ENCODE measurements around the gene FGF14.

Gene FGF14

GRCh38 chr13:102260256-102260655 lies 141.6 kb downstream of the FGF14 start:
- H2AFZ ChIP-seq (ENCODE audit: low read length, unreplicated experiment), result no peak overlapping the region
- no peaks in the 10 kb centered on the region for H3K27me3 ChIP-seq (ENCODE audit: insufficient read depth, low read length)
- H3K4me3 ChIP-seq (ENCODE audit: low read depth, low read length), result no peak overlapping the region
- H3K79me2 ChIP-seq (ENCODE audit: control insufficient read depth, insufficient read depth, low read length, unreplicated experiment), result no peaks in the 10 kb centered on the region
- H3K27ac ChIP-seq (ENCODE audit: low read depth, low read length), result no peak overlapping the region
- H3K4me1 ChIP-seq (ENCODE audit: control insufficient read depth, insufficient read depth, low read length, unreplicated experiment), result no peaks in the 10 kb centered on the region
- H3K36me3 ChIP-seq (ENCODE audit: insufficient read depth, low read length), result no peaks in the 10 kb centered on the region

GRCh38 chr13:102255409-102255808 lies 146.4 kb downstream of the FGF14 start:
- H3K27me3 ChIP-seq (ENCODE audit: insufficient read depth, low read length), result no peaks in the 10 kb centered on the region
- no peaks in the 10 kb centered on the region for H3K36me3 ChIP-seq (ENCODE audit: insufficient read depth, low read length)
- H3K4me3 ChIP-seq (ENCODE audit: low read depth, low read length), result no peak overlapping the region
- no peak overlapping the region for H3K27ac ChIP-seq (ENCODE audit: low read depth, low read length)
- no peaks in the 10 kb centered on the region for H3K79me2 ChIP-seq (ENCODE audit: control insufficient read depth, insufficient read depth, low read length, unreplicated experiment)
- H3K4me1 ChIP-seq (ENCODE audit: control insufficient read depth, insufficient read depth, low read length, unreplicated experiment), result no peaks in the 10 kb centered on the region
- no peak overlapping the region for H2AFZ ChIP-seq (ENCODE audit: low read length, unreplicated experiment)

- no peaks in the 10 kb centered on the region for H3K27me3 ChIP-seq (ENCODE audit: insufficient read depth, low read length)
- no peak overlapping the region for H3K4me3 ChIP-seq (ENCODE audit: low read depth, low read length)
- H3K4me1 ChIP-seq (ENCODE audit: control insufficient read depth, insufficient read depth, low read length, unreplicated experiment), result no peaks in the 10 kb centered on the region
- H2AFZ ChIP-seq (ENCODE audit: low read length, unreplicated experiment), result no peak overlapping the region
- no peaks in the 10 kb centered on the region for H3K36me3 ChIP-seq (ENCODE audit: insufficient read depth, low read length)
- H3K79me2 ChIP-seq (ENCODE audit: control insufficient read depth, insufficient read depth, low read length, unreplicated experiment), result no peaks in the 10 kb centered on the region
- H3K27ac ChIP-seq (ENCODE audit: low read depth, low read length), result no peak overlapping the region
These were observed 150.0 kb downstream of the FGF14 start for GRCh38 chr13:102251817-102252216.

- no peaks in the 10 kb centered on the region for H3K79me2 ChIP-seq (ENCODE audit: control insufficient read depth, insufficient read depth, low read length, unreplicated experiment)
- H3K27me3 ChIP-seq (ENCODE audit: insufficient read depth, low read length), result no peaks in the 10 kb centered on the region
- H3K4me1 ChIP-seq (ENCODE audit: control insufficient read depth, insufficient read depth, low read length, unreplicated experiment), result no peaks in the 10 kb centered on the region
- H3K4me3 ChIP-seq (ENCODE audit: low read depth, low read length), result no peak overlapping the region
- H2AFZ ChIP-seq (ENCODE audit: low read length, unreplicated experiment), result no peak overlapping the region
- no peaks in the 10 kb centered on the region for H3K36me3 ChIP-seq (ENCODE audit: insufficient read depth, low read length)
- H3K27ac ChIP-seq (ENCODE audit: low read depth, low read length), result no peak overlapping the region
These were observed 151.4 kb downstream of the FGF14 start for GRCh38 chr13:102250448-102250847.

DNA sequence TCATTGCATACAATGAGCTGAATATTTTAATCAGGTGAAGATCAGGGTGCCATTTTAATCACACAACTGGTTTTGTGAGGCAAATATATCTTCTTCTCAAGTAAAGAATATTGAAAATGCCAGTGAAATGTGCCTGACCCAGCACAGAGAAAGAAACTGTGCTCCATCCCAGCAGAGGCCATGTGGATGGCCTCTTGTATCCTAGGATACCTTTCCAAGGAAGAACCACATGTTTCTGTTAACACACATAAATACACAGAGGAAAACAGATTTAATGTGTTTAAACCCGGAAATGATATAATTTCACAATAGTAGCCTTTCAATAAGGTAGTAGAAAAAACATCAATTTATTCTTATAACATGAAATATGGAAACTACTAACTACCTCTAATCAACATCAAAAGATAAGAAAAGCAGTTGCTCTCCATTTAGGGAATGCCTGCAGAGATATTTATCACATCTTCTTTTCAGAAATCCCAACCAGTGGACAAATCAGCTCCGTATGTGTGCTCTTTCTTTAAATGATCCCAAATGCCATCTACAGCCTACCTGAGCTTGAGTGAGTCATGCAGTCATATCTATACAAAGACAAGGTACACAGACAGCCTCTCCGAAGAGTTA lies 157.1 kb downstream of the FGF14 start:
- no peak overlapping the region for H3K27ac ChIP-seq (ENCODE audit: low read depth, low read length)
- H3K36me3 ChIP-seq (ENCODE audit: insufficient read depth, low read length), result no peaks in the 10 kb centered on the region
- H3K4me3 ChIP-seq (ENCODE audit: low read depth, low read length), result no peak overlapping the region
- no peaks in the 10 kb centered on the region for H3K79me2 ChIP-seq (ENCODE audit: control insufficient read depth, insufficient read depth, low read length, unreplicated experiment)
- no peaks in the 10 kb centered on the region for H3K27me3 ChIP-seq (ENCODE audit: insufficient read depth, low read length)
- no peak overlapping the region for H2AFZ ChIP-seq (ENCODE audit: low read length, unreplicated experiment)
- H3K4me1 ChIP-seq (ENCODE audit: control insufficient read depth, insufficient read depth, low read length, unreplicated experiment), result no peaks in the 10 kb centered on the region

- H3K27me3 ChIP-seq (ENCODE audit: insufficient read depth, low read length), result no peaks in the 10 kb centered on the region
- H3K4me3 ChIP-seq (ENCODE audit: low read depth, low read length), result no peak overlapping the region
- no peaks in the 10 kb centered on the region for H3K36me3 ChIP-seq (ENCODE audit: insufficient read depth, low read length)
- H3K27ac ChIP-seq (ENCODE audit: low read depth, low read length), result no peak overlapping the region
- no peaks in the 10 kb centered on the region for H3K4me1 ChIP-seq (ENCODE audit: control insufficient read depth, insufficient read depth, low read length, unreplicated experiment)
- H3K79me2 ChIP-seq (ENCODE audit: control insufficient read depth, insufficient read depth, low read length, unreplicated experiment), result no peaks in the 10 kb centered on the region
- no peak overlapping the region for H2AFZ ChIP-seq (ENCODE audit: low read length, unreplicated experiment)
These were observed 161.7 kb downstream of the FGF14 start for GRCh38 chr13:102240110-102240509.

DNA sequence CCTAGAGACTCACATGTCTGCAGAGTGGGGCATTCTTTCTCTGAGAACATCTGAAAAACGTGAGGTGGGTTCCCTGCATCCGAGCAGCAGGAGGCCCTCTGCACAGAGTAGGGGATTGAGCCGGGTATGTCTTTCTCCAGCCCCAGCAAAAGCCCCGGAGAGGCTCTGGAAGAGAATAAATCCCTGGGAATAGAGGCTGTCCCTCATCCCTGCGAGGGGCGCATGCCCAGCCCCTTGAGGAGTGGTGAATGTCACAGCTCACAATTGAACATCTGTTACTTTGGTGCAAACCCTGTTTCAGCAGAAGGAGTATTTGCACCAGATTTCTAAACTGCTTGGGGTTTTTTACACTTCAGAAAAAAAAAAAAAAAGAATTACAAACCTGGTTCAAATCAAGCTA lies 164.6 kb downstream of the FGF14 start:
- H3K27me3 ChIP-seq (ENCODE audit: insufficient read depth, low read length), result no peaks in the 10 kb centered on the region
- no peaks in the 10 kb centered on the region for H3K4me1 ChIP-seq (ENCODE audit: control insufficient read depth, insufficient read depth, low read length, unreplicated experiment)
- H3K27ac ChIP-seq (ENCODE audit: low read depth, low read length), result no peak overlapping the region
- H3K79me2 ChIP-seq (ENCODE audit: control insufficient read depth, insufficient read depth, low read length, unreplicated experiment), result no peaks in the 10 kb centered on the region
- H3K4me3 ChIP-seq (ENCODE audit: low read depth, low read length), result no peak overlapping the region
- H2AFZ ChIP-seq (ENCODE audit: low read length, unreplicated experiment), result no peak overlapping the region
- no peaks in the 10 kb centered on the region for H3K36me3 ChIP-seq (ENCODE audit: insufficient read depth, low read length)

DNA sequence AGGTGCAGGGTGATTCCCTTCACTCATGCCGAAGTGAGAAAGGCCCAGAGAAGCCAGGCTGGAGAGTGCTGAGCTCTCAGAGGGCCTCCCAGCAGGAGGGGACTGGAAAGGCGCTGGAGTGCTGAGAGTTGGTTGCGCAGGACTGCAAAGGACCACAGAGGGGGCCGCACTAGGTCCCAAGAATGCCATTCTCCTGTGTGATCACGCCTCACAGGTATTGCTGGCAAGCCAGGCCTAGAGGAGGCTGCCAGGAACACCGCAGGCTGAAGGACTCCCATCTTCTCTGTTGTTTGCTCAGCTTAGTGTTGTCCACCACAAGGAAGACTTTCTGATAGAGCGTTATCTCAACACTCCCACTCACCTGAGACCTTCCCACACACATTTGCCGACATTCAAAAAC lies 165.0 kb downstream of the FGF14 start:
- no peaks in the 10 kb centered on the region for H3K36me3 ChIP-seq (ENCODE audit: insufficient read depth, low read length)
- H3K79me2 ChIP-seq (ENCODE audit: control insufficient read depth, insufficient read depth, low read length, unreplicated experiment), result no peaks in the 10 kb centered on the region
- no peak overlapping the region for H2AFZ ChIP-seq (ENCODE audit: low read length, unreplicated experiment)
- H3K4me3 ChIP-seq (ENCODE audit: low read depth, low read length), result no peak overlapping the region
- H3K27me3 ChIP-seq (ENCODE audit: insufficient read depth, low read length), result no peaks in the 10 kb centered on the region
- no peak overlapping the region for H3K27ac ChIP-seq (ENCODE audit: low read depth, low read length)
- H3K4me1 ChIP-seq (ENCODE audit: control insufficient read depth, insufficient read depth, low read length, unreplicated experiment), result no peaks in the 10 kb centered on the region

DNA sequence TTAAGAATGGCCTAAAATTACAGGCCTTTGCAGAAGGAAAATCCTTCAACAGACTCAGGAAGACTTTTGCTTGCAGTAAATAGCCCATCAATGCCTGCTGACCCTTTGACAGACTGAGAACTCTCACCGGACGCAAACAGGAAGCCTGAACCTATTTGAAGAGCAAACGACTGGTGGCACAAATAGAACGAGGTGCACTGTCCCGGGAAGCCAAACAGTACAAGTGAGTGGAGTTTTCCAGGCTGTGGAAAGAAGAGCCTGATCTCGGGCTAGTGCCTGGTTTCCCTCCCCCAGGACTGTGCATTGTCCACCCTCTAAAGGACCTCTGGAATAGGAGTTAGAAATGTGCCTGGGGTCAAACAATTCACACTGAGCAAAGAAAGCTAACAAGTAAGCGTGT lies 165.5 kb downstream of the FGF14 start:
- Histone ChIP-seq H3K79me2 (ENCODE audit: control insufficient read depth, insufficient read depth, low read length, unreplicated experiment) (no peaks in the 10 kb centered on the region), H3K27me3 (ENCODE audit: insufficient read depth, low read length) (no peaks in the 10 kb centered on the region), H3K4me1 (ENCODE audit: control insufficient read depth, insufficient read depth, low read length, unreplicated experiment) (no peaks in the 10 kb centered on the region), H3K27ac (ENCODE audit: low read depth, low read length) (no peak overlapping the region), H2AFZ (ENCODE audit: low read length, unreplicated experiment) (no peak overlapping the region), H3K4me3 (ENCODE audit: low read depth, low read length) (no peak overlapping the region), H3K36me3 (ENCODE audit: insufficient read depth, low read length) (no peaks in the 10 kb centered on the region)

DNA sequence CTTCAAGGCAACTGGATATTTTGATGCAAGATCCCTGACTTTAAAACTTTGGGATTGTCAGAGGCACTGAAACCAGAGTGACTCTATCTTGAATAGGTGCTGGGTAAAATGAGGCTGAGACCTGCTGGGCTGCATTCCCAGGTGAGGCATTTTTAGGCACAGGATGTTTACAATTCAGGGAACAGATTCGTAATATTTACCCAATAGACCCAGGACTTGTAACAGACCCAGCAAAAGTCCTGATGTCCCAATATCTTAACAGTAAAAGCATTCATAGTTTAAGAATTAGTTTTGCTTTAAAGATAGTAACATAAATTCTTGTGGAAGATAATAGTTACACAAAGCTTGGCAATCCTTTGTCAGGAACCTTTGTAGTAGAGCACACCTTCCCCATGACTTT lies 166.2 kb downstream of the FGF14 start:
- Histone ChIP-seq H3K27me3 (ENCODE audit: insufficient read depth, low read length) (no peaks in the 10 kb centered on the region), H3K27ac (ENCODE audit: low read depth, low read length) (no peak overlapping the region), H3K79me2 (ENCODE audit: control insufficient read depth, insufficient read depth, low read length, unreplicated experiment) (no peaks in the 10 kb centered on the region), H3K36me3 (ENCODE audit: insufficient read depth, low read length) (no peaks in the 10 kb centered on the region), H3K4me1 (ENCODE audit: control insufficient read depth, insufficient read depth, low read length, unreplicated experiment) (no peaks in the 10 kb centered on the region), H3K4me3 (ENCODE audit: low read depth, low read length) (no peak overlapping the region), H2AFZ (ENCODE audit: low read length, unreplicated experiment) (no peak overlapping the region)

DNA sequence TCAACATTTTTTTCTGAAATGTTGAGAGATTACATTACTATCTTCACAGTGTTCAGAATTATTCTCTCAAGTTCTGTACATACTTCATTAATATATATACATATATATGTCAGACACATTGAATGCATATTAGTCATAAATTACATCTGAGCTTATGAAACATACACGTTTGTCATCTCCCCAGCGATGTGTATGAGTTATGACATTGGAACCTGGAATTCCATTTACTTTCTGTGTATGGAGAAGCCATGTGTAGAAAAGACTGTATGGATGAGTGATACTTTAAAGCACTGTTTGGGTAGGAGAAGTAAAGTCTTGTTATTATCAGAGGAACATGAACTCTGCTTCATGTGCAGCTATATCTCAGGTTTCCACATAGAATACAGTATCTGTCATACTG lies 167.2 kb downstream of the FGF14 start:
- Histone ChIP-seq H3K4me3 (ENCODE audit: low read depth, low read length) (no peak overlapping the region), H3K36me3 (ENCODE audit: insufficient read depth, low read length) (no peaks in the 10 kb centered on the region), H3K27ac (ENCODE audit: low read depth, low read length) (no peak overlapping the region)

More for the DNA sequence above, 167.2 kb downstream of the FGF14 start:
- no peak overlapping the region for H2AFZ ChIP-seq (ENCODE audit: low read length, unreplicated experiment)
- no peaks in the 10 kb centered on the region for H3K79me2 ChIP-seq (ENCODE audit: control insufficient read depth, insufficient read depth, low read length, unreplicated experiment)
- no peaks in the 10 kb centered on the region for H3K27me3 ChIP-seq (ENCODE audit: insufficient read depth, low read length)
- no peaks in the 10 kb centered on the region for H3K4me1 ChIP-seq (ENCODE audit: control insufficient read depth, insufficient read depth, low read length, unreplicated experiment)
